Sigmoid colon (tissue), 4 donors: ENCODE measurements around the gene SLC35F6.

Experiments used
- CTCF ChIP-seq, 4 experiments: fragments of 450-650 bp in 3 of 4; fragments of 200-600 bp in 1 of 4; IDR thresholded peaks; one replicate each; pipeline ENCODE4 v1.5.1; 2016 to 2019; ENCODE audit warnings: antibody characterized with exemption in 4 of 4, mild to moderate bottlenecking in 3 of 4, moderate library complexity in 2 of 4
- EP300 ChIP-seq, 4 donors: sonication (generic); formaldehyde crosslinking; IDR thresholded peaks; one replicate each; pipeline ENCODE4 v1.6.1; 2017; ENCODE audit warnings: antibody characterized with exemption in 4 of 4
- POLR2A ChIP-seq, 2 donors: fragments of 450-650 bp; IDR thresholded peaks; one replicate each; pipeline ENCODE4 v1.6.1; 2016; ENCODE audit warnings: antibody characterized with exemption in 2 of 2, mild to moderate bottlenecking in 2 of 2, moderate library complexity in 2 of 2
- POLR2AphosphoS5 ChIP-seq, 4 donors: sonication (generic); formaldehyde crosslinking; IDR thresholded peaks; one replicate each; pipeline ENCODE4 v1.6.1; 2017; ENCODE audit warnings: antibody characterized with exemption in 4 of 4

- no peak for TF ChIP-seq CTCF (IDR thresholded peaks at IDR 0.05)
- TF ChIP-seq EP300 (IDR thresholded peaks at IDR 0.05) = no peak
- no peak for TF ChIP-seq POLR2A (IDR thresholded peaks at IDR 0.05)
- no peak for TF ChIP-seq POLR2AphosphoS5 (IDR thresholded peaks at IDR 0.05)
Observed at GRCh38 chr2:26767129-26767528, 3.0 kb downstream of the SLC35F6 start.
